HG03565 (cell line): ENCODE measurements around the gene REEP2.
"Not testable (repeated sequence)": the region's sequence is repeated elsewhere in the genome, so short reads cannot be mapped to it uniquely, and the experiment has no call there.

Experiments
- ATAC-seq: cut with Tn5 transposase; IDR thresholded peaks from one replicate; pipeline ENCODE4 v1.9.1; 2021; ENCODE audit warnings: mild to moderate bottlenecking, moderate library complexity; ENCODE audit not compliant: unreplicated experiment

The REEP2 gene

GRCh38 chr5:138465261-138466124 lies 26.6 kb downstream of the REEP2 start, which contains the start of gene EGR1:
Gene EGR1 (plus strand): TSS chr5:138465479. CDS start chr5:138465762, 283 bp downstream.
- ATAC-seq = peak; percentile 30

GRCh38 chr5:138466125-138466899 lies 27.5 kb downstream of the REEP2 start:
- ATAC-seq = no peak

DNA sequence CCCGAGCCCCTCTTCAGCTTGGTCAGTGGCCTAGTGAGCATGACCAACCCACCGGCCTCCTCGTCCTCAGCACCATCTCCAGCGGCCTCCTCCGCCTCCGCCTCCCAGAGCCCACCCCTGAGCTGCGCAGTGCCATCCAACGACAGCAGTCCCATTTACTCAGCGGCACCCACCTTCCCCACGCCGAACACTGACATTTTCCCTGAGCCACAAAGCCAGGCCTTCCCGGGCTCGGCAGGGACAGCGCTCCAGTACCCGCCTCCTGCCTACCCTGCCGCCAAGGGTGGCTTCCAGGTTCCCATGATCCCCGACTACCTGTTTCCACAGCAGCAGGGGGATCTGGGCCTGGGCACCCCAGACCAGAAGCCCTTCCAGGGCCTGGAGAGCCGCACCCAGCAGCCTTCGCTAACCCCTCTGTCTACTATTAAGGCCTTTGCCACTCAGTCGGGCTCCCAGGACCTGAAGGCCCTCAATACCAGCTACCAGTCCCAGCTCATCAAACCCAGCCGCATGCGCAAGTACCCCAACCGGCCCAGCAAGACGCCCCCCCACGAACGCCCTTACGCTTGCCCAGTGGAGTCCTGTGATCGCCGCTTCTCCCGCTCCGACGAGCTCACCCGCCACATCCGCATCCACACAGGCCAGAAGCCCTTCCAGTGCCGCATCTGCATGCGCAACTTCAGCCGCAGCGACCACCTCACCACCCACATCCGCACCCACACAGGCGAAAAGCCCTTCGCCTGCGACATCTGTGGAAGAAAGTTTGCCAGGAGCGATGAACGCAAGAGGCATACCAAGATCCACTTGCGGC lies 28.2 kb downstream of the REEP2 start:
- no peak for ATAC-seq

- no peak for ATAC-seq
These were observed 28.9 kb downstream of the REEP2 start for GRCh38 chr5:138467711-138468132.

GRCh38 chr5:138468133-138468965 lies 29.5 kb downstream of the REEP2 start:
- no peak for ATAC-seq

DNA sequence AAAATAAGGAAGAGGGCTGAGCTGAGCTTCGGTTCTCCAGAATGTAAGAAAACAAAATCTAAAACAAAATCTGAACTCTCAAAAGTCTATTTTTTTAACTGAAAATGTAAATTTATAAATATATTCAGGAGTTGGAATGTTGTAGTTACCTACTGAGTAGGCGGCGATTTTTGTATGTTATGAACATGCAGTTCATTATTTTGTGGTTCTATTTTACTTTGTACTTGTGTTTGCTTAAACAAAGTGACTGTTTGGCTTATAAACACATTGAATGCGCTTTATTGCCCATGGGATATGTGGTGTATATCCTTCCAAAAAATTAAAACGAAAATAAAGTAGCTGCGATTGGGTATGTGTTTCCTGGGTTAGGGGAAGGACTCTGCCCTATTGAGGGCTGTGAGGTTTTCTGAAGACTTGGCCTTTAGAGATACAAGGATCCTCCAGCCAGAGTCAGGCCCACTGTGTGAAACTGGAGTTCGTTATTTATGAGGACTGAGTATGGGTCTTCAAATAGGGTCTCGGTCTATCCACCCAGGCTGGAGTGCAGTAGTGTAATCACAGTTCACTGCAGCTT lies 30.2 kb downstream of the REEP2 start:
- no peak for ATAC-seq

GRCh38 chr5:138469540-138470321 lies 30.9 kb downstream of the REEP2 start:
- ATAC-seq = no peak

DNA sequence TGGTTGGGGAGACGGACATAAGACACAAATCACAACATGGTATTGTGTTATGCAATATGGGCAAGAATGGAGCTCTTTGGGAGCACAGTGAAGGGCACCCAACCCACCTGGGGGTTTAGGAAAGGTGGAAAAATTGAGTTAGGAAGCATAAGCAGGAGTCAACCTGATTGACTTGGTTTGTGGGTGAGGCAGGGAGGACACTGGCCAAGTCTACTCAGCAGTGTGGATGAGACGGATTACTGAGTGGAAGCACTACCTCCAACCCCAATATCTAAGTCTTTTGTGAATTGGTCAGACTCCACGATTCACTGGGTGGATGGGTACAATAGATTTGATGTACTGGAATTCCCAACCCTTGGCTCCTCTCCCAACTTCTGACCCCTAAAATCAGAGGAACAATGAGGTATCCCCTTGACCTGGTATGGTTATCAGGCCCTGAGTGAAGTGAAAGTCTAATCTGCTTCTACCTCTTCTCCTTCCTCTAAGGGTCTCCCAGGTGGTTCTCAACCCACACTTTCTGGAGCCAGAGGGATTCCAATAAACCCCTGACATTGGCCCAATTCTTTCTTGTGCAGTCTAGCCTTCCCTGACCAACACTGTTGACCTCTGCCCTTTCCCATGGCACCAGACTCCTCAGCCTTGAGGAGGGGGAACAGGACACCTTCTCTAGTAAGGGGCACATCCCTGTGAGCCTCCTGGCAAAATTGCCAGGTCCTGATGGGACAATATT lies 31.6 kb downstream of the REEP2 start:
- no peak for ATAC-seq

DNA sequence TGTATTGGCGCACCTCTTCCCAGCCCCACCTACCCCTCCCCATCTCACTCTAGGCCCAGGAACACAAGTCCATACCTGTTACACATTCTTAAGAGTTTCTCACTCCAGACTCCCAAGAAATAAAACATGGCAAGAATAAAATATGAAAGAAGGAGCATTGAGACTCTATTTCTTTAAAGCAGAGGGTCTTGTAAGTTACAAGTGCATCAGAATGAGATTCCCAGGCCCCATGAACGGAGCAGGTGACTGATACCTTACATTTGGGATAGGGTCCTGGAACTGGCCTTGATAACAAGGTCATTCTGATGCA lies 32.1 kb downstream of the REEP2 start:
- ATAC-seq = no peak

DNA sequence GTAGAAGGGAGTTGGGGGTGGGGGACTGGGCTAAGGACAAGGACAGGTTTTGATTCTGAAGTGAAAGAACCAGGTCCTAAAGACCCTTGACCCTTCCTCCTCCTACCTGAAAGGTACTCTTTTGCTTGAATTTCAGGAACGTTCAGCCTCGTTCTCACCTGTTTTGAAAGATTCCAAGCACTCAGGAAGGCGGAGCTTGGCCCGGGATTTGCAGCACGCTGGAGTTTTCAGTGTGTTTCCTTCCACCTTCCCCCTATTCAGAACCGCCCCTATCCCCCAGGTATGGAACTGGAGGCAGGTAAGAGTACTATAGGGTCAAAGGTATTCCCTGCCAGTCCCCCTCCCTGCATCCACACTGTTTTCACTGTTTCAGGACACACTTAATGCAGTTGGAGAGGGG lies 33.5 kb downstream of the REEP2 start:
- ATAC-seq = no peak

GRCh38 chr5:138473151-138473550 lies 34.3 kb downstream of the REEP2 start:
- ATAC-seq = not testable (repeated sequence)

DNA sequence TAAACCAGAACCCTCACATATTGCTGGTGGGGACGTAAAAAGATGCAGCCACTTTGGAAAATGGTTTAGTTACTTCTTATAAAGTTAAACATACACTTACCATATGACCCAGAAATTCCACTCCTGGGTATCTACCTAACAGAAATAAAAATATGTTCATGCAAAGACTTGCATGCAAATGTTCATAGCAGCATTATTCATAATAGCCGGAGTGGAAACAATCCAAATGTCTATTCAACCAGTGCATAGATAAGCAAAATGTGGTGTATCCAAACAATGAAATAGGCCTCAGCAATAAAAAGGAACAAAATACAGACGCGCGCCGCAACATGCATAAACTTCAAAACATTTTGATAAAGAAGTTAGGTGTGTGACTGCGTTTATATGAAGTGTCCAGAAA lies 38.1 kb downstream of the REEP2 start:
- ATAC-seq = no peak

DNA sequence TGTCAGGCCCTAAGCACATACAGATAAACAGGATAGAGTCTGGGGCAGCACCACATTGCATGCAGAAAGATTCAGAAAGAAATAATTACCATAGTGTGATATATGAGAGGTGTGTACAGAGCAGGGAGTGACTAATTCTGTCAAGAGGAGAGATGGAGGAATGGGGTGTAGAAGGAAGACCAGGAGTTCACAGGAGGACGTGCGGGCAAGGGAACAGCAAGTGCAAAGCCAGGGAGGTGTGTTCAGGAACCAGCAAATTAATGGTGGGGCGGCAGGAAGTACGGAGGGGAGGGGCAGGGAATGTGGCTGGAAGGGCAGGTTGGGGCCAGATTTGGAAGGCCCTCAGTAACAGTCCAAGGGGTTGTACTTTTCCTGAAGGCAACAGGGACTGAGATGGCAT lies 43.8 kb downstream of the REEP2 start:
- no peak for ATAC-seq

DNA sequence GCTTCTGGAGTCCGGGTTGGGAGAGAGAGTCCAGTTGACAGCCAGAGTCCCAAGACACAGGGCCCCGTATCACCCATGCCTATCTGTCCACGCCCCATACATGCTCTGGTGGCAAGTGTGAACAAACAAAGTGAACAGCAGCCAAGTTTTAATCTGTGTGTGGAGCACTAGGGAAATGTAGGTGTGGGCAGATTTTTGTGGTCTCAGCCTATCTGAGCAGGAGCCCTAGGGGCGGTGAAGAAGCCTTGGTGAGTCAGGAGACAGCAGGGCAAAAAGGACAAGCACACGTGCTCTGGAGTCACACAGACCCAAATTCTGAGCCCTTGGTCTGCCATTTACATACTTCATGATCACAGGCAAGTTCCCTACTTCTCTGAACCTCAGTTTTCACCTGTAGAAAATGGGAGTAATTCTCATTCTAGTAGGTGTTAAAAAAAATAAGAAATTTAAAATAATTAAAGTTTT lies 49.7 kb downstream of the REEP2 start:
- no peak for ATAC-seq

- no peak for ATAC-seq
These were observed 50.8 kb downstream of the REEP2 start for GRCh38 chr5:138489683-138490061.

DNA sequence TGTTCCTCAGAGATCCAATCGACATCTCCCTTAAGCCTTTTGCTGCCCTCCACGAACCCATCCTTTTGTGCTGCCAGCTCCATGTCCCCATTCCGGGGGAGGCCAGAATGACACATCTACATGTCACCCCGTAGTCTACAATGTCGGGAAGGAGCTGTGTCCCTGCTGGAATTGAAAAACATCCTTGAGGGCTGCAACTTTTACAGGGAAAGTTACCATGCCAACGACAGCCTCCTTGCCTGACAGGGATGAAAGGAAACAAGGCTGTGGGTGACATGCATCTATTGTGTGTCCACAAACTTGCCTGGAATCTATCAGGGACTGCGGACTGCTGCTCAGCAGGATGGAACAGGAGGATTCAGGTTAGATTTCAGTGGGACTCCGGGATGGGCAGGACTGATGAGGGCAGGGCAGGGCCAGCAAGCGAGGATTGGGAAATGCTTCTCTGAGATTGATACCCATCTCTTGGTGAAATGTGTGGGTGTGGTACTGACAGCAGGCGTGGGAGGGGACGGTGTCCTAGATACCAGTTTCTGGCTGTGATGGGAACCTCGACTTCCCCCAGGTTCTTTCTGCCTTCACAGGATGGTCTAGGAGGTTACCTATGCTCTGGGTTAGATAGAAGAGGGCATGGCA lies 51.9 kb downstream of the REEP2 start:
- ATAC-seq = no peak

- no peak for ATAC-seq
These were observed 52.4 kb downstream of the REEP2 start for GRCh38 chr5:138491284-138491648.
